Stimulated activated naive CD8-positive, alpha-beta T cell treated with anti-CD3 and anti-CD28 coated beads, Interleukin-15, Interleukin-2, amounts not matched to agents 100 ng/mL and 50 ng/mL, for 24 hours (primary cell): ENCODE data around the gene LCORL.
A peak's percentile ranks its signal among the peaks of the same experiment; 100 is the strongest.
"Not testable (repeated sequence)": the region's sequence is repeated elsewhere in the genome, so short reads cannot be mapped to it uniquely, and the experiment has no call there.

Source experiments
- H3K27ac Mint-ChIP-seq: one replicate; pipeline ENCODE4 v1.8.0; 2021; ENCODE audit warnings: mild to moderate bottlenecking, mixed read lengths
- H3K27me3 Mint-ChIP-seq: one replicate; pipeline ENCODE4 v1.8.0; 2021; ENCODE audit warnings: mixed read lengths
- H3K36me3 Mint-ChIP-seq: one replicate; pipeline ENCODE4 v1.8.0; 2021; ENCODE audit warnings: low read depth, mixed read lengths
- H3K4me1 Mint-ChIP-seq: one replicate; pipeline ENCODE4 v1.8.0; 2021; ENCODE audit warnings: low read depth, mixed read lengths
- H3K4me3 Mint-ChIP-seq: one replicate; pipeline ENCODE4 v1.8.0; 2021; ENCODE audit warnings: mild to moderate bottlenecking, mixed read lengths
- H3K9me3 Mint-ChIP-seq: one replicate; pipeline ENCODE4 v1.8.0; 2021; ENCODE audit warnings: mixed read lengths

The LCORL gene

GRCh38 chr4:18021720-18022571, at the start of gene LCORL:
LCORL (minus strand) TSS chr4:18021755; CDS start chr4:18021751, 4 bp downstream.
- peaks cover 18% of the 10 kb centered on the region for H3K4me1 Mint-ChIP-seq
- peak within 1 kb of the TSS; percentile 95 for H3K27ac Mint-ChIP-seq
- H3K9me3 Mint-ChIP-seq: no peaks in the 10 kb centered on the region
- no peaks in the 10 kb centered on the region for H3K36me3 Mint-ChIP-seq
- H3K4me3 Mint-ChIP-seq: peak within 1 kb of the TSS; percentile 98
- H3K27me3 Mint-ChIP-seq: peaks cover 33% of the 10 kb centered on the region

GRCh38 chr4:18069810-18070209, 48.3 kb upstream of the LCORL start:
- Mint-ChIP-seq H3K9me3 (peaks cover 4% of the 10 kb centered on the region), H3K4me3 (no peak overlapping the region), H3K27ac (no peak overlapping the region), H3K36me3 (no peaks in the 10 kb centered on the region), H3K4me1 (no peaks in the 10 kb centered on the region), H3K27me3 (peaks cover 46% of the 10 kb centered on the region)

GRCh38 chr4:18067031-18067430, 45.5 kb upstream of the LCORL start:
- H3K9me3 Mint-ChIP-seq: peaks cover 21% of the 10 kb centered on the region
- H3K27ac Mint-ChIP-seq: no peak overlapping the region
- peaks cover 6% of the 10 kb centered on the region for H3K36me3 Mint-ChIP-seq
- H3K4me3 Mint-ChIP-seq: no peak overlapping the region
- H3K27me3 Mint-ChIP-seq: peaks cover 57% of the 10 kb centered on the region
- no peaks in the 10 kb centered on the region for H3K4me1 Mint-ChIP-seq

GRCh38 chr4:18063079-18063478, 41.5 kb upstream of the LCORL start:
- H3K4me1 Mint-ChIP-seq: peaks cover 2% of the 10 kb centered on the region
- H3K9me3 Mint-ChIP-seq: peaks cover 21% of the 10 kb centered on the region
- no peak overlapping the region for H3K4me3 Mint-ChIP-seq
- peaks cover 35% of the 10 kb centered on the region for H3K27me3 Mint-ChIP-seq
- no peak overlapping the region for H3K27ac Mint-ChIP-seq
- peaks cover 6% of the 10 kb centered on the region for H3K36me3 Mint-ChIP-seq

GRCh38 chr4:18057821-18058533, 36.4 kb upstream of the LCORL start:
- Mint-ChIP-seq H3K4me1 (peaks cover 14% of the 10 kb centered on the region), H3K27me3 (peaks cover 35% of the 10 kb centered on the region), H3K4me3 (no peak overlapping the region), H3K9me3 (peaks cover 9% of the 10 kb centered on the region), H3K36me3 (peaks cover under 1% of the 10 kb centered on the region), H3K27ac (no peak overlapping the region)

GRCh38 chr4:18056030-18056429, 34.5 kb upstream of the LCORL start:
- H3K4me3 Mint-ChIP-seq: no peak overlapping the region
- no peak overlapping the region for H3K27ac Mint-ChIP-seq
- H3K36me3 Mint-ChIP-seq: no peaks in the 10 kb centered on the region
- H3K27me3 Mint-ChIP-seq: peaks cover 36% of the 10 kb centered on the region
- H3K9me3 Mint-ChIP-seq: peaks cover 3% of the 10 kb centered on the region
- H3K4me1 Mint-ChIP-seq: peaks cover 14% of the 10 kb centered on the region

GRCh38 chr4:18052158-18052557, 30.6 kb upstream of the LCORL start:
- Mint-ChIP-seq H3K27ac (no peak overlapping the region), H3K4me1 (peaks cover 3% of the 10 kb centered on the region), H3K4me3 (no peak overlapping the region), H3K27me3 (peaks cover 30% of the 10 kb centered on the region), H3K36me3 (no peaks in the 10 kb centered on the region), H3K9me3 (peaks cover 3% of the 10 kb centered on the region)

- no peak overlapping the region for H3K4me3 Mint-ChIP-seq
Observed at GRCh38 chr4:18051281-18051680, 29.7 kb upstream of the LCORL start.

GRCh38 chr4:18050448-18050847, 28.9 kb upstream of the LCORL start:
- Mint-ChIP-seq H3K9me3 (peaks cover 2% of the 10 kb centered on the region), H3K27me3 (peaks cover 22% of the 10 kb centered on the region), H3K27ac (no peak overlapping the region), H3K36me3 (no peaks in the 10 kb centered on the region), H3K4me1 (no peaks in the 10 kb centered on the region), H3K4me3 (no peak overlapping the region)

More at GRCh38 chr4:18051281-18051680, 29.7 kb upstream of the LCORL start:
- H3K4me1 Mint-ChIP-seq: no peaks in the 10 kb centered on the region
- H3K36me3 Mint-ChIP-seq: no peaks in the 10 kb centered on the region
- H3K27me3 Mint-ChIP-seq: peaks cover 30% of the 10 kb centered on the region
- peaks cover 3% of the 10 kb centered on the region for H3K9me3 Mint-ChIP-seq
- no peak overlapping the region for H3K27ac Mint-ChIP-seq

GRCh38 chr4:18049446-18049845, 27.9 kb upstream of the LCORL start:
- Mint-ChIP-seq H3K36me3 (no peaks in the 10 kb centered on the region), H3K4me3 (no peak overlapping the region), H3K9me3 (no peaks in the 10 kb centered on the region), H3K4me1 (no peaks in the 10 kb centered on the region), H3K27me3 (peaks cover 17% of the 10 kb centered on the region), H3K27ac (no peak overlapping the region)

GRCh38 chr4:18042754-18043153, 21.2 kb upstream of the LCORL start:
- Mint-ChIP-seq H3K4me1 (no peaks in the 10 kb centered on the region), H3K36me3 (no peaks in the 10 kb centered on the region), H3K4me3 (no peak overlapping the region), H3K27ac (no peak overlapping the region), H3K27me3 (peaks cover 12% of the 10 kb centered on the region), H3K9me3 (no peaks in the 10 kb centered on the region)

GRCh38 chr4:18042012-18042411, 20.5 kb upstream of the LCORL start:
- H3K27me3 Mint-ChIP-seq: peaks cover 14% of the 10 kb centered on the region
- no peaks in the 10 kb centered on the region for H3K9me3 Mint-ChIP-seq
- no peaks in the 10 kb centered on the region for H3K36me3 Mint-ChIP-seq
- H3K4me3 Mint-ChIP-seq: no peak overlapping the region
- H3K27ac Mint-ChIP-seq: no peak overlapping the region
- no peaks in the 10 kb centered on the region for H3K4me1 Mint-ChIP-seq

- Mint-ChIP-seq H3K4me1 (no peaks in the 10 kb centered on the region), H3K36me3 (no peaks in the 10 kb centered on the region), H3K9me3 (no peaks in the 10 kb centered on the region), H3K4me3 (no peak overlapping the region), H3K27ac (no peak overlapping the region), H3K27me3 (peaks cover 17% of the 10 kb centered on the region)
Observed at GRCh38 chr4:18041114-18041513, 19.6 kb upstream of the LCORL start.

- Mint-ChIP-seq H3K27ac (no peak overlapping the region), H3K4me3 (no peak overlapping the region), H3K4me1 (no peaks in the 10 kb centered on the region), H3K27me3 (peaks cover 26% of the 10 kb centered on the region), H3K36me3 (no peaks in the 10 kb centered on the region), H3K9me3 (no peaks in the 10 kb centered on the region)
Observed at GRCh38 chr4:18039113-18039512, 17.6 kb upstream of the LCORL start.

GRCh38 chr4:18036369-18036768, 14.8 kb upstream of the LCORL start:
- H3K27ac Mint-ChIP-seq, H3K36me3 Mint-ChIP-seq, H3K9me3 Mint-ChIP-seq, H3K4me1 Mint-ChIP-seq, H3K4me3 Mint-ChIP-seq: not testable (repeated sequence)
- H3K27me3 Mint-ChIP-seq: peaks cover 44% of the 10 kb centered on the region
